NK-92 (cell line): ENCODE results near the gene C10orf53.
"Not testable (repeated sequence)": the region's sequence is repeated elsewhere in the genome, so short reads cannot be mapped to it uniquely, and the experiment has no call there.

Experiments
- DNase-seq: peaks from one replicate; lab custom pipeline; 2025; ENCODE audit not compliant: unreplicated experiment; lab: John Stamatoyannopoulos, UW

The C10orf53 gene

DNA sequence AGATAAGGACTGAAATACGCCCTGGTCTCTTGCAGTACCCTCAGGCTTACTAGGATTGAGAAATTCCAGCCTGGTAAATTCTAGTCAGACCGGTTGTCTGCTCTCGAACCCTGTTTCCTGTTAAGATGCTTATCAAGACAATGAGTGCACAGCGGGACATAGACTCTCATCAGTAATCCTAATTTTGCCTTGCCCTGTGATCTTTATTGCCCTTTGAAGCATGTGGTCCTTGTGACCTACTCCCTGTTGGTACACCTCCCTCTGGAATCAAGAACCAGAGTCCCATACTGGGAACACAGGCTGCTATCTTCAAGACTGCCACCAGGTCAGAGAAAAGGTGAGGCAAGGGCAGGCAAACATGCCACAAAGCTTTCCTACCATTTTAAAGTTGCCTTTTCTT is 7.2 kb downstream of the C10orf53 start:
- DNase-seq, result no peak

DNA sequence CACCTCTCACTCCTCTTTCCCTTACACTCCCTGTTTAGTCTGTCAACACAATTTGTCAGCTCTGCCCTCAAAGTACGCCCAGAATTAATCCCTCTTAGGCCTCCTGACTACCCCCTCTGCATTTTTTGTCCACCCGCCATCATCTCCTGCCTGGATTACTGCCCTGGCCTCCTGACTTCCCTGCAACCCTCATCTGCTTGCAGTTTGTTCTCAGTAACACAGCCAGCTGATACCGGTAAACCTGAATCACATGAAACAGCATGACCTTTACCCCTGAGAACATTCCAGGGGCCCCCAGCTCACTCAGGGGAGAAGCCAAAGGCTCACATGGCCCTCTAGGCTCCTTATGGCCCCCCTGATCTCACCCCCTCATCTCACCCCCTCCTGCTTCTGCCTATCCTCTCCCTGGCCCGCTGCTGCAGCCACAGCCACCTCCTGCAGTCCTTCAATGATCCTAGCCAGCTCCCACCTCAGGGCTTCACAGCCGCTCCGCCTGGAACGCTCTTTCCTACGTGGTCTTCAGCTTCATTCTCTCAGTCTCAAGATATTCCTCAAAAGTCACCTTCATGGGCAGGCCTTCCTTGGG is 8.9 kb downstream of the C10orf53 start:
- no peak for DNase-seq

DNA sequence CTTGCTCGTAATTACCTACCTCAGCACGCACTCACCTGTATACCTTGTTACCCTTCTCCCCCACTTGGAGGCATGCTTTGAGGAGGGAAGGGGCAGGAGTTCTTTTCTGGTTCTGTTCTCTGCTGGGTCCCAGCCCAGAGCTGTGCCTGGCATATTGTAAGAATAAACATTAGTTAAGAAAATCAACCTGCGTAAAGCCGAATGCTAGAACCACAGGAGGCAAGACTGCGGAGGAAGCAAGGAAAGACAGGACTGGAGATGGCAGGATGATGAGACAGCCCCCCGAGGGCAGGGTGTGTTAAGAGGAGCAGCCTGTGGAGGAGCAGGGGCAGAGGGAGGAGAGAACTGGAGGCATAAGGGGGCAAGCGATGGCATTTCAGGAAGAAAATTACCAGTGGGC is 9.5 kb downstream of the C10orf53 start:
- DNase-seq, result no peak

DNA sequence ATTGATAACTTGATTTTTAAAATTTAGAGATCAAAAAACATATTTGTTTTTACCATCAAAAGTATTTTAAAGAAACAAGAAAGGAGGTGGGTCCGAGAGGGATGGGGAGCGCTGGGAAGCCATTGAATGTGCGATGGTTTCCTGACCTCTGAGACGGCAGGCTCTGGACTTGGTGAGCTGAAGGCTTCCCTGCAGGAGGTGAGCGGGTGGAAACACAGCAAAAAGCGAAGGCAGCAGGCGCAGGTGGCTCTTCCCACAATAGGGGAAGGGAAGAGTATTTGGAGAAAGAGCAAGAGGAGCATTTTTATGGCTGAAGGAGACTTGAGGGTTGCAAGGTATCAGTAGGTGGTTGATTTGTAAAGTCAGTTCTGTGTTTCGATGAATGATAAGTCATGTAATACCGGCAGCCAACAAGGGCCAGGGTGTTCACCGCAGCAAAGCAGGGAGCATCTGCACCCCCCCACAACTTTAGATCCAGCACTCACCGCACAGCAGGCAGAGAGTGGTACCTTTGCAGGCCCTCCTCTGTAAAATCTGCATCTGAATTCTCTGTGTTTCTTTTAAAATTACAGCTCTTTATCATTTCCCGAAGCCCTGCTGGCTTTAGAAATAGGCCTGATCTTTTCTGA is 10.5 kb downstream of the C10orf53 start:
- no peak for DNase-seq

DNA sequence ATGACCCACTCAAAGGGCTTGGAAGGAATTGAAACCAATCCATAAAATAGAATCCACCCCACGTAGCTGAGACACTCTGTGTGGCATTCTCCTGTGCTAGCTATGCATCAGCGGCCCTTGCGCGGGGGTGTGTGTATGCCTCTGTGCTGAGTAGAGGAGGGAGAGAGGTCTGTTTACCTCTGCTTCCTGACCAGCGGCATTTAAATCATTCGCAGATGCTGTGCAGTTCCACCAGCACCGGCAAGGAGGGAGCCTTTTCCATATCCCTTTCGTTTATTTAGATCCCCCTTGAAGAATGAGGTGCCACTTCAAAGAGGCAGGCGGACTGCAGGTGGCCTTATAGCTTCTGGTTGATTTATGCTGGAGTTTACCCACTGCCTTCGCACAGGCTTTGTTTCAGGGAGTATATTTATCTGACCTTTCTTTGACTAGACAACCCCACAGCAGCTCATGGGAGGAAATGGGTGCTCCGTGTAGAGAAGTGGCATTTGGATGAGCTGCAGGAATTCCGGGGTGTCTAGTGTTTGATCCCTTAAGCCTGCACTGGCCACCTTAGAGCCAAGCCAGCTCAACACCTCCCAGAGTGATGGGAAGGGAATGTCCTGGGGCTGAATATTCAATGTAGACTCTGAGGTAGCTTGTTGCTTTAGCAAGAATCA is 11.4 kb downstream of the C10orf53 start:
- no peak for DNase-seq

DNA sequence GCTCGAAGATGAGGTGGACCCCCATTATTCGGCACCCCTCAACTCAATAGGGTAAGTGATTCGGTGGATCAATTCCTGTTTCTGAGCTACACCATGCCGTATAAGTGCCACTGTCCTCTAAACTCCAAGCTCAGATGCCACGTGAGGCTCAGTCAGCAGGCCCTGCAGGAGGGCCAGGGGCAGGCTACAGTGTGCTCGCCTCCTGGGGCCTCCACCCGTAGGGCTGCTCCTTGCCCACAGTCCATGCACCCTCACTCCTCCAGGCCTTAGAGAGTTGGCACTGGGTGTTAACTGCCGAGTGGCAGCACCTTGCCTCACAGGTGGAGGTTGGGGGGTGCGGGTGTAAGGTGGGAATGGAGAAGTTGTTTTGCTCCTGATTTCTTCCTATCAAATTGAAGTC is 12.1 kb downstream of the C10orf53 start:
- no peak for DNase-seq

DNA sequence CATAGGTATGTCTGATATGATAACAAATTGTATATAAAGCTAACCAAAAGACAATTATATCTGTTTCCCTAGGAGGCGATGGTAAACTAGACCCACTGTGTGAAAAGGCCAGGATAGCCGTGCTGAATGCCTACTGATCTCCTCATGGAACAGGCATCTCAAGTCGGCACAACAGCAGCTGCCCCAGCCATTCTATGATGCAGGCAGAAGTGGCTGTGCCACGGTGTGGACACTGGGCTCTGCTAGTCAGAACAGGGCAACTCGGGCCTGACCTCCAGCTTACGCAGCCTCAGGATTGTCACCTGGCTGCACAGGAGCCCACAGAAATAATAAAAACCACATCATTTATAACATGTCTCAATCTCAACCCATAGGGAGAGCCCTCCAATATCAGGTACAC is 15.0 kb downstream of the C10orf53 start:
- DNase-seq, result no peak

DNA sequence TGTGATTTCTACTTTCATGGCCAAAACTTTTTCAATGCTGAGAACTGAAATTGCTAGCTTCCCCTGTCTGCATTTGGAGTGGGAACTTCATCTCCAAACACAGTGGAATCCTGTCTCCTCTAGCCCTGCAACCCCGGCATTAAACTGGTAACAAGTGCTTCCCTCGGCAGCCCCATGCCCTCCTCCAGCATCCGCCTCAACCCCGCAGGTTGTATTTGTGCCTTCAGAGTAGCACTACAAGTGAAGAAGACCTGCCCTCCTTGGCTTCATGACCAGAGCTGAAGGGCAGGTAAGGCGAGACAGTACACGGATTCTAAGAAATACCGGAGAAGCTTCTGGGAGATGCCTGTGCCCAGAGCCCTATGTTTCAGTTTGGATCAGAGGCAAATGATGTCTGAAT is 16.9 kb downstream of the C10orf53 start:
- no peak for DNase-seq

DNA sequence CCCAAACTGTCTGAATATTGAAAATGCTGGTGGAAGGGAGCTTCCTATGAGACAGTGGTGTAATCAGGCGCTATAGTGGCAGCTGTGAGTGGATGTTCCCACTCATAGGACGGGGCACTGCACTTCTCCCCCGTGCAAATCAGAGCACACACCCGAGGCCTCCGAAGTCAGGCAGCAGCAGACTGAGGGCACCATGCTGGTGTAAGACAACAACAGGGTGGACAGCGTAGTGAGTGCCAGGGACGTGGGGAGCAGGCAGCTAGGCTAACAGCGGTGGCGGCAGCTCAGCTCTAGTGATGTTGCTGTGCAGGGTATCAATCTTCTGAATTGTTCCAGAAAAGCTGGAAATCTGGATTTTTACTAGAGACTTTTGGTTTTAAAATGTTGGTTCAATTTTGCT is 19.2 kb downstream of the C10orf53 start:
- DNase-seq, result no peak

DNA sequence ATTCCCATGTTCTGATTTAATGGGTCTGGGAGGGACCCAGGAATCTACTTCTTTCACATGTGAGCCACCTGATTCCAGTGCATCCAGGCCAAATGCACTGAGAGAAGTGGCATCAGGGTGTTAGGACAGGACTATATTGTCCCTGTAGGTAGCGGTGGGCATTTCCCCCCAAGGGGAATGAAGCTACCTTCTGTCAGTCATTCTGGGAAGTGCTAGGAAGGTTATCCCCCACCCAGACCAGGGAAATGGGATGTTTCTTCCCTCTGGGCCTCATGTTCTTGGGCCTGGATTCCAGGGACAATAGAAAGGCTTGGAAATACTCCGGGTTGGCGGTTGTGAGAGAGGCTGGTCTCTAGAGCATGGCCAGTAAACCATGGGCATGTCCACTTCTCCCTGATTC is 20.8 kb downstream of the C10orf53 start:
- no peak for DNase-seq

DNA sequence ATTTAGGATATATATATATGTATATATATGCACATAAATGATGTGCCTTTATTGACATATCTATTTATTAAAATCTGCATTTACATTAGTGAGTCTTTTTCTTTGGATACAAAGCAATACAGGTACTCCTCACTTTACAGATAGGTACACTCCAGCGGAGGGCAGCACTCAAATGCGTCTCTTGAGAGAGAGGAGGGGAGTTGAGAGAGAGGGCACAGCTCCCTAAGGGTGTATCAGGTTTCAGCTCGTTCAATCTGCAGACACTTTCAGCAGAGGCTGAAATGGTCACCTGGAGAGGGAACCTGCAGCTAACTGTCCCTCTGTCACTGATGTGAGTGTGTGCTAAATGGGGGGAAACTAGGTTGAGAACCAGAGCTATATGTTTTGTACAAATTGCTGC is 21.5 kb downstream of the C10orf53 start:
- DNase-seq, result no peak

DNA sequence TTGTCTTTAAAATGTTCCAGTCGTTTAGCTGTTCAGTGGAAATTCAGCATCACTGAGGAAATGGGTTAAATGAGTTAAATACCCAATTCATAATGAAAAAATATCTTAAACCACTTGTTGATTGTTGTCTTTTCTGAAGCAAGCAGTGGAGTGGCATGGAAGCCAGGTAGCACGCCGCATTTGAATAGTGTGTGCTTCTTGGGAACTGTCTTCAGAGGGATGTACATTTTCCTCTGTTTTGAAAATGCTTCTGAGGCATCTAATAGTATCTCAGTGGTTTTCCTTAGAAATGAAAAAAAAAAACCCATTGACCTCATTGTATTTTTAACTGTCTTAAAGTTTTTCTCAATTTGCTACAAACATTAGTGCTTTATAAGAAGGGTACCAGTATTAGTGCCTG is 28.1 kb downstream of the C10orf53 start:
- no peak for DNase-seq

DNA sequence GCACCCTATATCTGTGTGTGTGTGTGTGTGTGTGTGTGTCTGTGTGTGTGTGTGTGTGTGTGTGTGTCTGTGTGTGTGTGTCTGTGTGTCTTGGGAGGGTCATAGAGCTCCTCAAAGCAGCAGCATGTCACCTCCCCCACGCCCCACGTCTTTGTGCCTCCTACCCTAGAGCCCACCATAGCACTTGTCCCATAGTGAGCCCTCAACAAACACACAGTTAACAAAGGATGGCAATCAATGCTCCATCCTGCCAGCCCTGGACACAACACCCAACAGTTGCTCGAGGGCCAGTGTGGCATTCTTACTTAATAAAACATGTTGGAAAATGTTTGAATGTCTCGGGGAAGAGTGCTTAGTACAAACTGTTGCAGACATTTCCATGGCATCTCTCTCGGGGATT is 30.5 kb downstream of the C10orf53 start:
- no peak for DNase-seq

DNA sequence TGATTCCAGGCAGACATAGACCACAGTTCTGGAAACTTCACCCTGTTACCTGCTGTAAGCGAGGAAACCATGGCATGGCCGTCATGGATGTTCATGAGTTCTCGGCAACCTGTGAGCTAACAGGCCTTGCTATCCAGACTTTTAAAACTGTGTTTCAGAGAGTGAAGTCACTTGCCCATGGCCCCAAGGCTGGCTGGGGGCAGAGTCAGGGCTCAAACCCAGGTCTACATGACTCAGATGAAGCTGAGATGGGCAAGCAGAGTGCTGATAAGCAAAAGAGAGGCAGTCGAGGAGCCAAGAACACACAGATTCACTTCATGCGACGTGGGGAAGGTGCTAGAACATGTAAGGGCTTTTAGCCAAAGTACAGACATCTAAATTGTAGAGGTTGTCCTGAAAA is 31.5 kb downstream of the C10orf53 start:
- DNase-seq, result no peak

DNA sequence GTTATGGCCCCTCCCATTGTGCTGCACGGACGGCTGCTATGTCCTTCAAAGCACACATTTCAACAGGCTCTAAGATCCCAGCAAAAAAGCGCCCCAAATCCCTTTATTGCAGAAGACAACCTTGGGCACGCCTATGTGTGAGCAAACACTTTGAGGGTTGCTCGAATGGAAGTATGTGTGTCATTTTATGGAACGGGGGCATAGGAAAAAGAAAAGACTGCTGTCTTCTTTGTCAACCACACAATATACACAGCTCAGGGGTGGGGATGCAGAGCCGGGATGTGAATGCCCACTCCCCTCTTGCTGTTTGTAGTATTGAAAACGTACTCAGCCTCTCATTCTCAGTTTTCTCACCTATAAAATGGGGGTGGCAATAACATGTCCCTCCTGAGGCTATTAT is 32.0 kb downstream of the C10orf53 start:
- no peak for DNase-seq

DNA sequence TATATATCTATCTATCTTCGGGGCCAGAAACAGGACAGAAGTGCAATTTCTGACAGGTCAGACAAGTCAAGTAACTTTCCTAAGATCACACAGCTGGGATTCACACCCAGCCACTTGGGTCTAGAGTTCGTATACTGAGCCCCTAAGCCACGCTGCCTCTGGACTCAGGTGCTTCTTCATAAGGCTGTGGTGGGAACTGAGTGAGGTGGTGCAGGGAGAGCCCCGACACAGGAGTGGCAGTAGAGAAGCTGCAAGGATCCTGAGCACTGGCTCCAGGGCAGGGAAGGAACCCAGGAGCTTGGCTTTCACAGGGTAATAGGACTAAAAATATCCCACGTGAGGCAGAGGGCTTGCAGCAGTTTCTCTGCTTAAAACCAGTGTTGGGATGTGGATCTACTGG is 33.8 kb downstream of the C10orf53 start:
- no peak for DNase-seq

DNA sequence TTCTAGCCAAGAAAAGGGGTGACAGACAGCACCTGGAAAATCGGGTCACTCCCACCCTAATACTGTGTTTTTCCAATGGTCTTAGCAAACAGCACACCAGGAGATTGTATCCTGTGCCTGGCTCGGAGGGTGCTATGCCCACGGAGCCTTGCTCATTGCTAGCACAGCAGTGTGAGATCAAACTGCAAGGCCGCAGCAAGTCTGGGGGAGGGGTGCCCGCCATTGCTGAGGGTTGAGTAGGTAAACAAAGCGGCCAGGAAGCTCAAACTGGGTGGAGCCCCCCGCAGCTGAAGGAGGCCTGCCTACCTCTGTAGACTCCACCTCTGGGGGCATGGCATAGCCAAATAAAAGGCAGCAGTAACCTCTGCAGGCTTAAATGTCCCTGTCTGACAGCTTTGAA is 35.7 kb downstream of the C10orf53 start:
- DNase-seq, result not testable (repeated sequence)

DNA sequence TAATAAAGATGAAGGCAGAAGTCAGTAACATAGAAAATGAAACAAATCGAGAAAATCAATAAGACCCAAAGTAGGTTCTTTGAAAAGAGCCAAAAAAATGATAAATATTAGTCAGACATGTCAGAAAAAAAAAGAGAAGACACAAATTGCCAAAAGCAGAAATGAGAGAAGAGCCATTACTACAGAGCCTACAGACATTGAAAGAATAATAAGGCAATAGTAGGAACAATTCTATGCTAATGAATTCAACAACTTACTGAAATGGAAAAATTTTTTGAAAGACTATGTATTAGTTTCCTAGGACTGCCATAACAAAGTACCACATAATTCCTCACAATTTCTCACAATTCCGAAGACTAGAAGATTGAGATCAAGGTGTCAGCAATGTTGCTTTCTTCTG is 47.1 kb downstream of the C10orf53 start:
- no peak for DNase-seq

DNA sequence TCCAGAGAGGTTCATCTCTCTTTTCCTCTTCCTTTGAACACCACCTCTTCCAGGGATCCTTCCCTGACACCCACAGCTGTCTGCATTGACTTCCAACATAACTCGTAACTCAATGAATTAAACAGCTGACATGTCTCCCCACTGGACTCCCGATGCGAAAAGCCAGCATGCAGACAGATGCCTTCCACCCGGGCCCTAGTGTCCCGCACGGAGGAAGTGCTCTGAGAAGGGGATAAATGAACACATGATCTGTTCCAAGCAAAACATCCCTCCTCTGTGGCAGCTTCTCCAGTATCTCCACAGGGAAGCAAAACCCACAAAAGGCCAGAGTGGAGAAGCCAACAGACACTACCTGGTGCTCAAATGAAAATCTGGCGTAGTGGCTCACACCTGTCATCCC is 54.4 kb downstream of the C10orf53 start:
- no peak for DNase-seq

DNA sequence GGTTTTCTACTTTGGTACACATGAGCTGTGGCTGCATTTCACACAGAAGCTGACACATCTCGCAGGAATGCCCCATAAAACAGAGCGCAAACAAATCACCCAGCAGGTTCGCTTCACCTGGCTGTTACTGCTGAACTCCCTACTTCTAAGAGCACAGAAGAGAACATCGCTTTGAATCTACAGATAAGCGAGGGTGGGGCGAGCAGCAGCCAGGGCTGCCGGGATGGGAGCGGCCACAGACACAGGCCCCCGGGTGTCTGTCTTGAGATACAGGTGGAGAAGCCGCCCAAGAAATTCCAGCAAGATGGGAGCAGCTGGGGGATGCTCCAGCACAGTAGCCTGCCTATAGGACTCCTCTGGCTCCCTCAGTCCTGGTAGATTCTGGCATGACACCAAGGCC is 55.2 kb downstream of the C10orf53 start:
- no peak for DNase-seq

DNA sequence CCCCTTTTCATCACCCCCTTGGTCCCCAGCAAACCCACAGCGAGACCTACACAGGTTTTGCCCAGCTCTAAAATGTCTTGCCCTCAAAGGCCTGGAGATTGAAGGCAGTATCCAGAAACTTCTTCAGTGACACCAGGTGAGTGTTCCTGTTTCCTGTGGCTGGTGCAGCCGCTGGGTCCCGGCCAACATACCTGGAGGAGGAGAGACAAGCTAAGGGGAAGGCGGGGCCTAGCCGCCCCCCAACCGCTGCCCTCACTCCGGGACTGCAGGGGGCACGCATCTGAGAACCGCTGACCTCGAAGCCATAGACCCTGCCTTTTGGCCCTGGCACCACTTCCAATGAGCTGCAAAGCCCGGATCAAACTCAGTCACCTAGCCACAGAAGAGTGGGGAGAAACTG is 55.7 kb downstream of the C10orf53 start:
- DNase-seq, result no peak

DNA sequence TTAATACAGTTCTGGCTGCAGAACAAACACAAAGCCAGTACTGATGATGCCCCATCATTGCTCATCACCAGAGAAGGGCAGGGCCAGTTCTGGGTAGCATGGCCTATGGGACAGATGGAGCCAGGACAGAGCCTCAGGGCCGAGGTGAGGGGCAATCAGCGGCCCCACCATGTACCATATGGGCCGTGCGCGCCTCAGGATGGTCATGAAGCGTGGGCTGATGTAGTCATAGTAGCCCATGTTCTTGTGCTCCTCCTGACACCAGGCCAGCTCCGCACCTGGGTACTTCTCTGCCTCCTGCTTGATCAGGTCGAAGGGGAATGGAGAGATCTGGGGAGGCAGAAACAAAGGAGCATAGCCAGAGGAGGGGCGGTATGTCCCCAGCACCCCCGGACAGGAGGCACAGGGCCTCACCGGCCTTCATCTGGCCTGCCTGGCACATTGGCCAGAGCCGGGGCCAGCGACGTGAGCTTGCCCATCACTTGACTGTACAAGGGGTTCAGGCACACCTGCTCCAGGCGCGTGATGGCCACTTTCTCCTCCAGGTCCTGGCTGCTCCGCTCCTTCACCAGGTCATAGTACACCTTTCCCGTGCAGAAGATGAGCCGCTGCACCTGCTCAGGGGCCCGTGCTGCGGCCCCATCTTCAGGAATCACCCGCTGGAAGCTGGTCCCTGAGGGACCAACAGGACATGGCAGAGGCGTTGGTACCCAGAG is 56.6 kb downstream of the C10orf53 start:
- no peak for DNase-seq
